PFSK-1 (cell line): ENCODE measurements around the gene DAB2.

Experiments used
- FOXP2 ChIP-seq: optimal IDR thresholded peaks from 2 replicates; pipeline ENCODE3; 2011; ENCODE audit warnings: borderline replicate concordance, control low read depth, inconsistent platforms; ENCODE audit not compliant: insufficient read depth; ENCODE audit errors: extremely low read length, extremely low read depth
- POLR2AphosphoS5 ChIP-seq: IDR thresholded peaks from 2 replicates; pipeline ENCODE4 v1.6.1; 2012; ENCODE audit warnings: low read depth, mild to moderate bottlenecking, control low read depth, low read length, moderate library complexity
- SIN3A ChIP-seq: IDR thresholded peaks from 2 replicates; pipeline ENCODE4 v1.6.1; 2012; ENCODE audit warnings: mild to moderate bottlenecking, low read length, moderate library complexity, borderline replicate concordance; ENCODE audit not compliant: insufficient read depth
- TAF1 ChIP-seq: IDR thresholded peaks from 2 replicates; pipeline ENCODE4 v1.6.1; 2012; ENCODE audit warnings: low read length, control low read depth, borderline replicate concordance; ENCODE audit not compliant: insufficient read depth
- TF ChIP-seq, protein P1 (sequence below), 2 experiments: IDR thresholded peaks; 2 replicates each; pipeline versions ENCODE4 v1.6.1 to v1.8.0; 2011 to 2012; ENCODE audit warnings: low read depth in 2 of 2, low read length in 2 of 2, control low read depth in 1 of 2, inconsistent platforms in 1 of 2, mild to moderate bottlenecking in 1 of 2, moderate library complexity in 1 of 2; ENCODE audit not compliant: insufficient read depth in 1 of 2

The DAB2 gene

DNA sequence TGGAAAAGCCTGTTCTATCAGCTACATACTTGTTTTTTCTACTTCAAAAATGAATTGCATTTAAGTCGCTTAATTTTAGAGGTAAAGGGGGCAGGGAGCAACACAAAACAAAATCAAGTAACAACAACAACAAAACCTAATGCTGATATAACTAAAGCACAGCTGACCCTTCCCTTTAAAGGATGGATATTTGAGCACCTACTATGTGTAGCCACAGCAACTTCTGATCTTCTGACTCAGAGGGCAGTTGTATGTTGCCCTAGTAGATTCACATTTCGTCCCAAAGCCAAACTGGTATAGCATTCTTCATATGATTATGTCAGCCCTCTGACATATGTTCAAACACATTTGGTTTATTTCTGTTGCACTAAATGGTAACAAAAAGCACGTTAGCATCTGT lies 6.8 kb downstream of the DAB2 start:
- TF ChIP-seq, protein P1, sequence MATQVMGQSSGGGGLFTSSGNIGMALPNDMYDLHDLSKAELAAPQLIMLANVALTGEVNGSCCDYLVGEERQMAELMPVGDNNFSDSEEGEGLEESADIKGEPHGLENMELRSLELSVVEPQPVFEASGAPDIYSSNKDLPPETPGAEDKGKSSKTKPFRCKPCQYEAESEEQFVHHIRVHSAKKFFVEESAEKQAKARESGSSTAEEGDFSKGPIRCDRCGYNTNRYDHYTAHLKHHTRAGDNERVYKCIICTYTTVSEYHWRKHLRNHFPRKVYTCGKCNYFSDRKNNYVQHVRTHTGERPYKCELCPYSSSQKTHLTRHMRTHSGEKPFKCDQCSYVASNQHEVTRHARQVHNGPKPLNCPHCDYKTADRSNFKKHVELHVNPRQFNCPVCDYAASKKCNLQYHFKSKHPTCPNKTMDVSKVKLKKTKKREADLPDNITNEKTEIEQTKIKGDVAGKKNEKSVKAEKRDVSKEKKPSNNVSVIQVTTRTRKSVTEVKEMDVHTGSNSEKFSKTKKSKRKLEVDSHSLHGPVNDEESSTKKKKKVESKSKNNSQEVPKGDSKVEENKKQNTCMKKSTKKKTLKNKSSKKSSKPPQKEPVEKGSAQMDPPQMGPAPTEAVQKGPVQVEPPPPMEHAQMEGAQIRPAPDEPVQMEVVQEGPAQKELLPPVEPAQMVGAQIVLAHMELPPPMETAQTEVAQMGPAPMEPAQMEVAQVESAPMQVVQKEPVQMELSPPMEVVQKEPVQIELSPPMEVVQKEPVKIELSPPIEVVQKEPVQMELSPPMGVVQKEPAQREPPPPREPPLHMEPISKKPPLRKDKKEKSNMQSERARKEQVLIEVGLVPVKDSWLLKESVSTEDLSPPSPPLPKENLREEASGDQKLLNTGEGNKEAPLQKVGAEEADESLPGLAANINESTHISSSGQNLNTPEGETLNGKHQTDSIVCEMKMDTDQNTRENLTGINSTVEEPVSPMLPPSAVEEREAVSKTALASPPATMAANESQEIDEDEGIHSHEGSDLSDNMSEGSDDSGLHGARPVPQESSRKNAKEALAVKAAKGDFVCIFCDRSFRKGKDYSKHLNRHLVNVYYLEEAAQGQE (IDR thresholded peaks at IDR 0.05; ENCODE audit: insufficient read depth in 1 of 2, low read depth in 2 of 2, low read length in 2 of 2) = no peak
- no peak for TF ChIP-seq POLR2AphosphoS5
- no peak for TF ChIP-seq FOXP2
- TF ChIP-seq SIN3A = no peak
- no peak for TF ChIP-seq TAF1

DNA sequence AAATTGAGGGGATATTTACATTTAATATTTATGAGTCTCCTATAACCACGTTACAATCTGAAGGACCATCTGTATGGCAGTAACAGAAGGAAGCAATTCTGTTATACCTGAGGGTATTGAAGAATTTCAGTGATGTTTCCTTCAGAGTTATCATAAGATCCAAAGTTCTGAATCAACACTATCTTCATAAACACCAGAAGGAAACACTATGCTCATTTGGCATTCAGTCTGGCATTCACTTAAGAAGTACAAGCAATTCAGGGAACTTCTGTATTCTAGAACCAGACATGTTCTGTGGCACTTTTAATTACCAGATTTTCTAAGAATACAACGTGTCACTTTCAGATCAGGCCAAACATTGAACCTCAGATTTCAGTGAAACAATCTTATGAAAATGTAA lies 9.6 kb downstream of the DAB2 start:
- TF ChIP-seq, protein P1 (IDR thresholded peaks at IDR 0.05; ENCODE audit: insufficient read depth in 1 of 2, low read depth in 2 of 2, low read length in 2 of 2) = no peak
- TF ChIP-seq POLR2AphosphoS5 (no peak), FOXP2 (no peak), TAF1 (no peak), SIN3A (no peak)

DNA sequence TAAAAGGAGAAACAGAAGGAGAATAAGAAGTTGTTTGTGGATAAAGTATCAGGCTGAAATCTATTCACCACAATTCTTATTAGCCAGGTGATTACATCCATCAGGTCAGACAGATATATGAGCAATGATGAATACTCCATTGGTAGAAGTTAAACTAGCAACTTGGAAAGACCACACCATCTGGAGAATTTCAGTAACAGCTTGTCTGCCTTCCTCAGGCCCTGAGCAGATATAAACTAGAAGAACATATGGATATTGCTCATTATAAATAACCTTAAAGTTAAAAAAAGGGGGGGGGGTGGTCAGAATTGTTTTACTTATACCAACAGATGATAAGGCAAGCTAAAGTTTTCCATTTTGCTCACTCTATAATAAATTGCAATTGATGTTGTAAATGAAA lies 10.4 kb downstream of the DAB2 start:
- TF ChIP-seq FOXP2 (no peak), SIN3A (no peak), TAF1 (no peak), POLR2AphosphoS5 (no peak)
- TF ChIP-seq, protein P1 (IDR thresholded peaks at IDR 0.05; ENCODE audit: insufficient read depth in 1 of 2, low read depth in 2 of 2, low read length in 2 of 2) = no peak

DNA sequence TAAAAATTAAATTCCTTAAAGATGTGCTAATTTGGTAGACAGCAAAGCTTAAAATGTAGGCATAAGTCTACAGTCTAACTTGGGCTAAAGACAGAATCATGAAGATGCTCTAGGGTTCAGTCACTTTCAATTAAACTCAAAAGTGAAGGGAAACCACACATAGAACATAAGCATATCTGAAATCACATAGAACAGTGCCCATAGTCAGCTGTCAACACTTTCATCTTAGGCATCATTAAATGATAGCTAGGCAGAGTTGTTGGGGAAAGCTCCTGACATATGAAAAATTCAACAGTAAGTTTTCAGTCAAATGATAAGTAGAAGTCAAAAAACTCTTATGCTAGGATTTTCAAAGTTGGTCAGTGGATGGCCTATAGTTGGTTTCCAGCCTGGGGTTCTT lies 11.0 kb downstream of the DAB2 start:
- TF ChIP-seq TAF1 = no peak
- TF ChIP-seq FOXP2 = no peak
- TF ChIP-seq POLR2AphosphoS5 = no peak
- no peak for TF ChIP-seq SIN3A
- TF ChIP-seq, protein P1 (IDR thresholded peaks at IDR 0.05; ENCODE audit: insufficient read depth in 1 of 2, low read depth in 2 of 2, low read length in 2 of 2) = no peak

DNA sequence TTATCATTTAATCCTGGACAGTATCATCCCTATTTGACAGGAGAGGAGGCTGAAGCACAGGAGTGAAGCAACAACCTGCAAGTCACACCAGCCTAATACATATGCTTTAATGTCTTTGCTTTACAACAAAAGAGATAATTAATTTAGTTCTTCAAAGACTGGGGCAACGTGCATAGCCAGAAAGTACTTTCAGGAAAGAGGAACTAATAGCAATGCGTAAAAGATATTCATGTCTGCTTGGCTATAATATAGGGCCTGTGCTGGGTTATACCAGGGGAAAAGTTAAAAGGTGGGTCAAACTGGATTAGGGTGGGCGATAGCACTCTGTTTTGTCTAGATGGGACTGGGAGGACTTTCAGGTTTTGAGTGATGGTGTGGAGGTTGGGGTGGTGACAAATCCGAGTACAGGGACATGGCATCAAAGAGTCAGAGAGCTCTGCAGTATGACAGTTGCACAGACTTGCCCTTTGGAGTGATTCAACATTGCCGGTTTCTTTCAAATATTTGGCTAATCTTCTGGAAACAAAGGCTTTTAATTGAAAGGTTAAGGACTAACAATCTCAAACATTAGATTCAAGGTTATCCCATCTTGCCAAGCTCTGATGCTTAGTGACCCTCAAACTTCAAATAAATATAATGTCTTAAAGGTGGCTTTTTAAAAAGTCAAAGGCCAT lies 11.9 kb downstream of the DAB2 start:
- TF ChIP-seq FOXP2 (no peak), POLR2AphosphoS5 (no peak), SIN3A (no peak), TAF1 (no peak)
- TF ChIP-seq, protein P1 (IDR thresholded peaks at IDR 0.05; ENCODE audit: insufficient read depth in 1 of 2, low read depth in 2 of 2, low read length in 2 of 2) = no peak
